Kidney (tissue), 14 donors: ENCODE results near the gene SPECC1. TPM values are rescaled to one million over a fixed set of nuclear protein-coding genes. Genes with fewer than 3 reads are reported as not detected.

ENCODE experiments used
- DNase-seq, 5 donors: peaks; one replicate each; pipeline ENCODE4 v3.0.0-alpha.2; 2013 to 2020
- FAIRE-seq: peaks from 2 replicates; lab custom pipeline; 2012; peaks lifted over from hg19 to GRCh38; lab: Jason Lieb, UNC
- H3K27ac ChIP-seq, 2 donors: one replicate each; pipeline ENCODE4 v1.7.0; 2013; ENCODE audit warnings: low read depth in 2 of 2, low read length in 2 of 2, inconsistent platforms in 1 of 2
- H3K27me3 ChIP-seq: one replicate; pipeline ENCODE4 v1.7.1; 2013; ENCODE audit warnings: low read length, inconsistent platforms; ENCODE audit not compliant: control insufficient read depth, insufficient read depth
- H3K36me3 ChIP-seq, 3 donors: one replicate each; pipeline versions ENCODE4 v1.7.0 to v1.7.1; 2013; ENCODE audit warnings: low read length in 3 of 3, control low read depth in 1 of 3, inconsistent platforms in 1 of 3; ENCODE audit not compliant: insufficient read depth in 3 of 3, control insufficient read depth in 2 of 3
- H3K4me1 ChIP-seq, 3 donors: one replicate each; pipeline versions ENCODE4 v1.7.0 to v1.7.1; 2013; ENCODE audit warnings: low read length in 3 of 3, inconsistent platforms in 1 of 3, low read depth in 1 of 3; ENCODE audit not compliant: control insufficient read depth in 2 of 3, insufficient read depth in 2 of 3
- H3K4me3 ChIP-seq, 3 donors: one replicate each; pipeline versions ENCODE4 v1.7.0 to v1.8.1; 2013; ENCODE audit warnings: low read length in 3 of 3, control low read depth in 1 of 3, inconsistent platforms in 1 of 3
- H3K9ac ChIP-seq, 3 donors: one replicate each; pipeline versions ENCODE4 v1.7.0 to v1.7.1; 2013; ENCODE audit warnings: low read length in 3 of 3, control low read depth in 1 of 3, inconsistent platforms in 1 of 3
- H3K9me3 ChIP-seq, 3 donors: one replicate each; pipeline versions ENCODE4 v1.7.0 to v1.7.1; 2013; ENCODE audit warnings: low read length in 3 of 3, control low read depth in 1 of 3, inconsistent platforms in 1 of 3; ENCODE audit not compliant: control insufficient read depth in 2 of 3, insufficient read depth in 1 of 3
- CTCF ChIP-seq: IDR thresholded peaks from 3 replicates; pipeline ENCODE4 v1.5.1; 2012; ENCODE audit warnings: mild to moderate bottlenecking, moderate library complexity, borderline replicate concordance; ENCODE audit not compliant: insufficient read depth; ENCODE audit errors: extremely low read depth
- intact Hi-C: fragments of 100-400 bp; cut with DNase I; formaldehyde crosslinking; loops from one replicate; pipeline ENCODE4 v1.11.1; 2022
- polyA plus RNA-seq: library from polyadenylated mRNA; stranded (reverse); fragments of 350-450 nt; fragmentation: Illumina TruSeq; extraction: RNeasy Lipid Tissue Mini Kit (QIAGEN cat#74804); gene quantifications from one replicate; pipeline ENCODE4 v1.2.3, GENCODE V29; 2014; ENCODE audit warnings: low read depth, low replicate concordance; ENCODE audit not compliant: insufficient read depth
- total RNA-seq: library from RNA; stranded (reverse); fragmentation: NEBNext Ultra II Directional; extraction: Animal tissue kit (Norgen Biotek cat#: 25700); gene quantifications from one replicate; pipeline ENCODE4 v1.2.1, GENCODE V29; 2021
- donor health status: control.
- donor health status: control.
- donor health status: control.
- donor health status: control.
- donor health status: control.
- donor health status: DM: yes; HTN: yes; CAD: no.
- donor health status: Normal renal cell carcinoma (clear cell type).

SPECC1 gene
- total and polyA plus RNA-seq, 2 donors from 2014 or later: 7.6 to 29.1 TPM

- DNase-seq (no peak), FAIRE-seq (peak; percentile 21)
- H3K27me3 ChIP-seq: no peaks in the 10 kb centered on the region
- H3K27ac ChIP-seq: no peak overlapping the region
- H3K4me3 ChIP-seq: no peak overlapping the region
- H3K9ac ChIP-seq: no peak overlapping the region
- no peaks in the 10 kb centered on the region for H3K4me1 ChIP-seq
- no peak for TF ChIP-seq CTCF
- no peaks in the 10 kb centered on the region for H3K9me3 ChIP-seq
- H3K36me3 ChIP-seq: no peaks in the 10 kb centered on the region
- intact Hi-C loops: no loop called here
These were observed 69.0 kb downstream of the SPECC1 start for GRCh38 chr17:20077978-20078685.

- no peak for DNase-seq
- no peak overlapping the region for H3K4me3 ChIP-seq
- no peaks in the 10 kb centered on the region for H3K4me1 ChIP-seq
- H3K9me3 ChIP-seq: peaks cover 0 to 2% (median 0%) of the 10 kb centered on the region in 3 donors
- intact Hi-C loops: no loop called here
- H3K9ac ChIP-seq: no peak overlapping the region
- FAIRE-seq: no peak
- H3K27me3 ChIP-seq: no peaks in the 10 kb centered on the region
- no peaks in the 10 kb centered on the region for H3K36me3 ChIP-seq
- no peak for TF ChIP-seq CTCF
- H3K27ac ChIP-seq: no peak overlapping the region
These were observed 71.4 kb downstream of the SPECC1 start for GRCh38 chr17:20080513-20080912.

- TF ChIP-seq CTCF: no peak
- no peaks in the 10 kb centered on the region for H3K27me3 ChIP-seq
- FAIRE-seq (no peak), DNase-seq (no peak)
- peaks cover 0 to 2% (median 0%) of the 10 kb centered on the region in 3 donors for H3K9me3 ChIP-seq
- no peaks in the 10 kb centered on the region for H3K36me3 ChIP-seq
- H3K4me3 ChIP-seq: no peak overlapping the region
- intact Hi-C loops: no loop called here
- H3K4me1 ChIP-seq: peaks cover 0 to 2% (median 0%) of the 10 kb centered on the region in 3 donors
- H3K9ac ChIP-seq: no peak overlapping the region
- H3K27ac ChIP-seq: no peak overlapping the region
These were observed 74.1 kb downstream of the SPECC1 start for GRCh38 chr17:20083156-20083859.
